AG04449 (cell line): ENCODE results near the gene ANK2.

ENCODE experiments used
- CTCF ChIA-PET: fragments of 350-600 bp; formaldehyde crosslinking; extraction: SDS; loops from one replicate; lab custom pipeline; 2021; ENCODE audit warnings: antibody characterized with exemption; lab: Yijun Ruan, JAX
- POLR2A ChIA-PET: fragments of 400-600, 350-600 bp; formaldehyde crosslinking; extraction: SDS; loops from one replicate; lab custom pipeline; 2020; ENCODE audit warnings: antibody characterized with exemption, inconsistent platforms; lab: Yijun Ruan, JAX
- DNase-seq: peaks from one replicate; pipeline ENCODE4 v3.0.0-alpha.2; 2010; ENCODE audit warnings: low read depth, low spot score
- H3K4me3 ChIP-seq: 2 replicates; pipeline ENCODE4 v1.5.1; 2011; ENCODE audit warnings: low read depth, mild to moderate bottlenecking, control low read depth, low read length
- TF ChIP-seq, protein P1 (sequence below): IDR thresholded peaks from one replicate; pipeline ENCODE4 v1.5.1; 2011; ENCODE audit warnings: mild to moderate bottlenecking, moderate library complexity, low read length, control low read depth, inconsistent platforms; ENCODE audit not compliant: insufficient read depth; ENCODE audit errors: missing control alignments

The ANK2 gene

DNA sequence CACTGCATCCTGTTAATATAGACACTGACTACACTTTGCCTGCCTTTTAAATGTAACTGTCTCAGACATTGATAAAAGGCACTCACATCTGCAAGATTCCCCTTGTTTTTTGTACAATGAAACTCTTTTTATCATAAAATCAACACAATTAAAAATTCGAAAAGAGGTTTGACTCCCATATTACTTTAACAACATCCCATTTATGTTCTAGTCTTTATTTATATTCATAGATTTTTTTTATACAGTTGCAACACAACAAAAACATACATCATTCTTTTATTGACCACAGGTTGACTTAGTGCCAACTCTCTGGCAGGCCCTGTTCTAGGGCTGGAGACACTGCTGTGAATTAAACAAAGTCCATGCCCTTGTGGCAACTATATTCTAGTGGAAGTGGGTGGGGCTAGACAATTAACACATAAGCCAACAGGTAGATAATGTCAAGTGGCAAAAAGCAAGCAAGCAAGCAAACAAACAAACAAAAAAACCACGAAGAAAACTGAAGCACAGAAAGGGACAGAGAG is 36.8 kb downstream of the ANK2 start:
- ChIA-PET CTCF (no interaction called here), POLR2A (no interaction called here)
- no peak overlapping the region for H3K4me3 ChIP-seq
- DNase-seq, result no peak
- TF ChIP-seq, protein P1, sequence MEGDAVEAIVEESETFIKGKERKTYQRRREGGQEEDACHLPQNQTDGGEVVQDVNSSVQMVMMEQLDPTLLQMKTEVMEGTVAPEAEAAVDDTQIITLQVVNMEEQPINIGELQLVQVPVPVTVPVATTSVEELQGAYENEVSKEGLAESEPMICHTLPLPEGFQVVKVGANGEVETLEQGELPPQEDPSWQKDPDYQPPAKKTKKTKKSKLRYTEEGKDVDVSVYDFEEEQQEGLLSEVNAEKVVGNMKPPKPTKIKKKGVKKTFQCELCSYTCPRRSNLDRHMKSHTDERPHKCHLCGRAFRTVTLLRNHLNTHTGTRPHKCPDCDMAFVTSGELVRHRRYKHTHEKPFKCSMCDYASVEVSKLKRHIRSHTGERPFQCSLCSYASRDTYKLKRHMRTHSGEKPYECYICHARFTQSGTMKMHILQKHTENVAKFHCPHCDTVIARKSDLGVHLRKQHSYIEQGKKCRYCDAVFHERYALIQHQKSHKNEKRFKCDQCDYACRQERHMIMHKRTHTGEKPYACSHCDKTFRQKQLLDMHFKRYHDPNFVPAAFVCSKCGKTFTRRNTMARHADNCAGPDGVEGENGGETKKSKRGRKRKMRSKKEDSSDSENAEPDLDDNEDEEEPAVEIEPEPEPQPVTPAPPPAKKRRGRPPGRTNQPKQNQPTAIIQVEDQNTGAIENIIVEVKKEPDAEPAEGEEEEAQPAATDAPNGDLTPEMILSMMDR, result no peak

DNA sequence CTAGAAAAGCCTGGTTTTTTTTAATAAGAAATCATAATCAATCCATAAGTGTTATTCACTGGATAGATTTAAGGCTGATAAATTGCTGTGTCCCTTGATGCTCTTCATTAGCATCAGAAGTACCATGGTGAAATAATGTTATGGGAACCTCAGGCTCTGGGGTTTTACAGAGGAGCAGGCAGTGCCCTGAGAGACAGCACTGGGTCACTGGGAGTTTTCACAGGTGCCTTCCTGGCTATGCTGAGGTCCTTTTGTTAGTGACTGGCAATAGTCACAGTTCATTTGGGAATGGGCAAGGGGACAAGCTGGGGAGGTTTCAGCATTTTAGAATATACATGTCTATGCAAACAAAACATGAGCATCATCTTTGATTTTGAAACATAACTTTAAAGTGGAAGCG is 38.6 kb downstream of the ANK2 start:
- CTCF ChIA-PET, result no interaction called here
- no peak for DNase-seq
- TF ChIP-seq, protein P1, result no peak
- POLR2A ChIA-PET, result no interaction called here
- H3K4me3 ChIP-seq, result no peak overlapping the region

DNA sequence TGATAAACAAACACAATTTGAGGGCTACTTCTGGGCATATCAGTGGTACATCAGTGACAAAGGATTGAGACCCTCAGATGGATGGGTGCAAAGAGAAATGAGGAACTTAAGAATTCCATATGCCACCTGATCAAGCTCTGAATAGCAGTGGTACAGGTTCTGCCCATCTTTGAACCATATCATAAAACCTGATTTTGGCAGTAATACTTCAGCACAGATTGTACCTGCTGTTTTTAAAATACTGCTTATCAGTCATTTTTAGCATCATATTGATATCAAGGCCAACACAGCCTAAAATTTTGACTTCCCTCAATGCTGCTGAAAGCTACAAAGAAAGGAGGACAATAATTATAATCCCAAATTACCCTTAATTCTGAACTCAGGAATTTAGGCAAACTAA is 41.5 kb downstream of the ANK2 start:
- ChIA-PET CTCF (interaction anchor here (1.4 kb wide), 1 partner anchor 139 kb away, joined by 4 read pairs; no protein-coding TSS in a partner anchor), POLR2A (no interaction called here)
- H3K4me3 ChIP-seq, result no peak overlapping the region
- TF ChIP-seq, protein P1, result no peak
- no peak for DNase-seq

DNA sequence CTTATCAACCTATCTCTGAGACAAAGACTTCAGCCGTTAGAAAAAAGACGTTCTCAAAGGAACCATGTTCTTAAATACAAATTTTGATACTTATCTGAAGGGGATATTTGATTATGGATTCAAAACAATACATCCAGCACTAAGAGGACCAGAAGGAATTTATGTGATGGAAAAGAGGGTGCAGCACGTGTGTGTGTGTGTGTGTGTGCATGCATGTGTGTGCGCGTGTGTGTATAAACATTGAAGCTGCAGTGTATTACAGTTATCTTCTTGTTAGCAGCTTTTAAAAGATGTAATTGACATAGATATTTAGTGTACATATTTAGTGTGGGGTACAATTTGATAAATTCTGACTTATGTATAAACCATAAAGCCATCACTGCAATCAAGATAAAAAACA is 44.9 kb downstream of the ANK2 start:
- CTCF ChIA-PET, result interaction anchor here (1.1 to 2.6 kb wide), 5 partner anchors 12 to 329 kb away, joined by 3 to 15 read pairs (median 4); no protein-coding TSS in a partner anchor
- DNase-seq, result no peak
- POLR2A ChIA-PET, result no interaction called here
- TF ChIP-seq, protein P1, result no peak
- H3K4me3 ChIP-seq, result no peak overlapping the region

DNA sequence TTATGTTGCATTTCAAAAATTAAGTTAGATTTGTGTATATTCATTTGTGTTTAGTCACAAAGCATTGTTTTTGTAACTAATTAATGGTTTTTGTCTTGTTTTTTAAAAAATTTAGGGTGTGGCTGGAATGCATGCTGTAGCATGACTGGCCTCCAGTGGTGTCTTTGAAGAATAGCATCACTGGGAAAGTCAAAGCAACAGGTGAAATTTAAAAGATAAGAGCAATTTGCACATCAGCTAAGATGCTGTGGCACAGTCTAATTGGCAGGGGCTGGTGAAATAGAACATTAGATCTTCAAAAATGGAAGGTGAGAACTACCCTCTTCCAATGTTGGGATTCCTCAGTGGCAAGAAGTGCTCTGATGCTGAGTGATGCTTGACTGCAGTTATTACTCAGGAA is 45.3 kb downstream of the ANK2 start:
- POLR2A ChIA-PET, result no interaction called here
- DNase-seq, result peak; percentile 0
- TF ChIP-seq, protein P1, result peak; percentile 25
- H3K4me3 ChIP-seq, result no peak overlapping the region
- CTCF ChIA-PET, result interaction anchor here (1.3 to 2.6 kb wide), 3 partner anchors 135 to 156 kb away, joined by 3 to 15 read pairs (median 4); no protein-coding TSS in a partner anchor

DNA sequence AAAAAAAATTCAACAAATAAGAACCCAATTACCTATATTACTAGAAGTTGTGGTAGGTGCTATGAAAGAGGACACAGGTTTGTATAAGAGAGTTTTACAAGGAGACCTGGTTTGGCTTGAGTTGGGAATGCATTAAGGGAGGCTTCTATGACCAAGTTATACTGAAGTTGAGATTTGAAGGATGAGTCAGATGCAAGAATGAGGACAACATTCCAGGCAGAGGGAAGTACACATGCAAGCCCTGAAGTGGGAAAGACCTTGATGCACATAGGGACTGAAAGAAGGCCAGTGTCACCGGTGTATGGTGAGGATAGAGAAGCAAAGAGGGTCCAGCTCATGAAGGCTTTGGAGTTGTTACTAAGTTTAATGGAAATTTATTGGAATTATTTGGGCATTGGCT is 52.2 kb downstream of the ANK2 start:
- CTCF ChIA-PET, result no interaction called here
- H3K4me3 ChIP-seq, result no peak overlapping the region
- POLR2A ChIA-PET, result no interaction called here
- DNase-seq, result peak; percentile 2
- TF ChIP-seq, protein P1, result no peak
